ENCODE data around the gene OSBPL10.

- no peak for TF ChIP-seq CTCF (IDR thresholded peaks at IDR 0.05)
- no peak for TF ChIP-seq POLR2A (IDR thresholded peaks at IDR 0.05)
These were observed 313.5 kb downstream of the OSBPL10 start for GRCh38 chr3:31667582-31667981.

All from lower leg skin (tissue), 3 donors.